GM12878 (cell line): ENCODE data around the gene FRK. TPM values are rescaled to one million over a fixed set of nuclear protein-coding genes. Genes with fewer than 3 reads are reported as not detected.
A peak's percentile ranks its signal among the peaks of the same experiment; 100 is the strongest.

Source experiments
- ATAC-seq: fragments of 200-7000 bp; cut with Tn5 transposase; 3 replicates; pipeline ENCODE4 v1.9.1; 2020; ENCODE audit warnings: mild to moderate bottlenecking, moderate library complexity
- BruUV-seq: library from RNA; stranded (reverse); fragments of 400-500 nt; replicated peaks from 2 replicates; lab custom pipeline; 2021; lab: Mats Ljungman, UMichigan
- CTCF ChIA-PET: fragments of 300-600 bp; sonication (Branson Sonifier 250); formaldehyde crosslinking; extraction: SDS; loops from one replicate; lab custom pipeline; 2021; ENCODE audit warnings: inconsistent platforms; lab: Yijun Ruan, JAX
- POLR2A ChIA-PET: fragments of 350-600 bp; formaldehyde crosslinking; extraction: SDS; loops from one replicate; lab custom pipeline; 2021; ENCODE audit warnings: inconsistent platforms; lab: Charles Lee
- RAD21 ChIA-PET: fragments of 300-600 bp; sonication (Branson Sonifier 250); formaldehyde crosslinking; loops from one replicate; lab custom pipeline; 2023; ENCODE audit warnings: antibody characterized with exemption; ENCODE audit not compliant: unreplicated experiment; lab: Charles Lee
- SMC1A ChIA-PET: fragments of 300-600 bp; sonication (Branson Sonifier 250); formaldehyde crosslinking; loops from one replicate; lab custom pipeline; 2023; ENCODE audit not compliant: unreplicated experiment, uncharacterized antibody; lab: Charles Lee
- DNase-seq: peaks from one replicate; pipeline ENCODE4 v3.0.0-alpha.2; 2011; ENCODE audit warnings: low read depth, low spot score
- FAIRE-seq: peaks from 3 replicates; lab custom pipeline; 2011; peaks lifted over from hg19 to GRCh38; lab: Jason Lieb, UNC
- H2AFZ ChIP-seq: 2 replicates; pipeline ENCODE4 v1.6.0; 2011; ENCODE audit warnings: low read depth, low read length, control low read depth; ENCODE audit not compliant: control insufficient read depth
- H3K27ac ChIP-seq: 2 replicates; pipeline ENCODE4 v1.5.1; 2011; ENCODE audit warnings: control low read depth; ENCODE audit not compliant: control insufficient read depth, insufficient read depth
- H3K27me3 ChIP-seq, 2 experiments: replicated peaks in 1 of 2; 2 replicates each; pipeline versions ENCODE4 v1.6.0 to v1.6.1; 2011; ENCODE audit warnings: low read length in 1 of 2; ENCODE audit not compliant: control insufficient read depth in 2 of 2, insufficient read depth in 2 of 2
- H3K36me3 ChIP-seq, 2 experiments: 2 replicates each; pipeline ENCODE4 v1.5.1; 2011; ENCODE audit warnings: low read length in 1 of 2; ENCODE audit not compliant: control insufficient read depth in 2 of 2, insufficient read depth in 2 of 2
- H3K4me1 ChIP-seq: 2 replicates; pipeline ENCODE4 v1.6.1; 2011; ENCODE audit warnings: mild to moderate bottlenecking, low read length, moderate library complexity, mixed read lengths; ENCODE audit not compliant: control insufficient read depth, insufficient read depth
- H3K4me2 ChIP-seq: 2 replicates; pipeline ENCODE4 v1.6.0; 2011; ENCODE audit warnings: control low read depth; ENCODE audit not compliant: control insufficient read depth, insufficient read depth
- H3K4me3 ChIP-seq: fragments of 200-600 bp; sonication (generic); 2 replicates; pipeline ENCODE4 v1.5.1; 2016
- H3K79me2 ChIP-seq: 2 replicates; pipeline ENCODE4 v1.6.0; 2011; ENCODE audit warnings: low read length; ENCODE audit not compliant: control insufficient read depth, insufficient read depth
- H3K9ac ChIP-seq: 2 replicates; pipeline ENCODE4 v1.8.0; 2011; ENCODE audit warnings: low read length, control low read depth, mixed read lengths; ENCODE audit not compliant: control insufficient read depth, insufficient read depth
- H3K9me3 ChIP-seq: replicated peaks from 3 replicates; pipeline ENCODE4 v1.5.1; 2011; ENCODE audit warnings: mild to moderate bottlenecking, low read length; ENCODE audit not compliant: control insufficient read depth, insufficient read depth
- H4K20me1 ChIP-seq: 2 replicates; pipeline ENCODE4 v1.6.0; 2011; ENCODE audit not compliant: control insufficient read depth, insufficient read depth
- CBFB ChIP-seq: IDR thresholded peaks from 2 replicates; pipeline ENCODE4 v1.6.1; 2016; ENCODE audit warnings: antibody characterized with exemption, low read depth
- CHD2 ChIP-seq: IDR thresholded peaks from 2 replicates; pipeline ENCODE4 v1.6.1; 2011; ENCODE audit warnings: low read depth, low read length, improper control_type of control experiment, borderline replicate concordance
- CHD4 ChIP-seq: fragments of 200-600 bp; sonication (generic); IDR thresholded peaks from 2 replicates; pipeline ENCODE4 v1.6.1; 2016; ENCODE audit warnings: mild to moderate bottlenecking
- GATAD2B ChIP-seq: fragments of 450-650 bp; conservative IDR thresholded peaks from 2 replicates; pipeline ENCODE4 v1.6.1; 2017; ENCODE audit warnings: low read depth, mild to moderate bottlenecking, moderate library complexity
- MTA2 ChIP-seq: fragments of 450-650 bp; IDR thresholded peaks from 2 replicates; pipeline ENCODE4 v1.6.1; 2016; ENCODE audit warnings: low read depth, mild to moderate bottlenecking, moderate library complexity
- MXI1 ChIP-seq: fragments of 150-350 bp; IDR thresholded peaks from 2 replicates; pipeline ENCODE4 v1.6.1; 2011; ENCODE audit warnings: low read depth, mild to moderate bottlenecking, inconsistent platforms, low read length, improper control_type of control experiment
- NR2C2 ChIP-seq: IDR thresholded peaks from 2 replicates; pipeline ENCODE4 v1.6.1; 2011; ENCODE audit warnings: borderline replicate concordance, low read depth; ENCODE audit not compliant: control insufficient read depth, insufficient read length
- PBX3 ChIP-seq: IDR thresholded peaks from 2 replicates; pipeline ENCODE4 v1.6.1; 2011; ENCODE audit warnings: mild to moderate bottlenecking, low read depth, low read length, moderate library complexity; ENCODE audit not compliant: insufficient replicate concordance
- PML ChIP-seq: IDR thresholded peaks from 2 replicates; pipeline ENCODE4 v1.6.1; 2012; ENCODE audit warnings: low read length, inconsistent platforms
- RCOR1 ChIP-seq: conservative IDR thresholded peaks from 2 replicates; pipeline ENCODE4 v1.6.1; 2012; ENCODE audit warnings: low read depth, low read length, improper control_type of control experiment
- REST ChIP-seq: IDR thresholded peaks from 2 replicates; pipeline ENCODE4 v1.6.1; 2012; ENCODE audit warnings: mild to moderate bottlenecking, low read depth, low read length
- TCF7 ChIP-seq: IDR thresholded peaks from 2 replicates; pipeline ENCODE4 v1.6.1; 2014; ENCODE audit warnings: antibody characterized with exemption, borderline replicate concordance
- USF1 ChIP-seq: IDR thresholded peaks from 2 replicates; pipeline ENCODE4 v1.6.1; 2011; ENCODE audit warnings: borderline replicate concordance, low read depth, mild to moderate bottlenecking, moderate library complexity, mixed read lengths, low read length; ENCODE audit not compliant: insufficient read depth; ENCODE audit errors: extremely low read length
- YY1 ChIP-seq: IDR thresholded peaks from 2 replicates; pipeline ENCODE4 v1.6.1; 2011; ENCODE audit warnings: low read depth, mild to moderate bottlenecking, low read length
- in situ Hi-C: fragments of 300-500 bp; cut with MboI; formaldehyde crosslinking; loops from 9 replicates; pipeline ENCODE4 v1.14.3; 2018; ENCODE audit warnings: mixed read lengths
- intact Hi-C: fragments of 100-400 bp; cut with micrococcal nuclease; formaldehyde crosslinking; loops from one replicate; pipeline ENCODE4 v1.14.2; 2022; ENCODE audit not compliant: unreplicated experiment
- polyA plus RNA-seq, 11 experiments: library from polyadenylated mRNA; depleted of rRNA in 4 of 11; unstranded in 6 of 11; stranded (reverse) in 5 of 11; fragments of >200 nt; fragmentation: Nextera tagmentation in 4 of 11; fragmentation: Illumina TruSeq in 1 of 11; extraction: Ambion mirVana in 4 of 11; extraction: Trizol in 1 of 11; gene quantifications; 1 replicate in 1 of 11; 2 replicates in 10 of 11; pipeline versions ENCODE4 v1.2.1 to v1.2.3, GENCODE V29; 2011 to 2016; ENCODE audit warnings: inconsistent platforms in 2 of 11, missing spikeins in 2 of 11, low read depth in 1 of 11
- total RNA-seq, 4 experiments: library from RNA; depleted of rRNA in 3 of 4; stranded (reverse); fragments of >200 nt in 3 of 4; fragmentation: Illumina TruSeq in 1 of 4; extraction: Trizol in 1 of 4; gene quantifications; 2 replicates each; pipeline versions ENCODE4 v1.2.1 to v1.2.3, GENCODE V29; 2013 to 2021

The FRK gene
- total and polyA plus RNA-seq, 10 of the 15 experiments (the other 5 are each of a cell fraction or from before 2014, with no cell fraction given) = 0.29 to 2.4 (median 1.2) TPM

GRCh38 chr6:116016846-116017545 is 43.7 kb downstream of the FRK start (continued):
- TF ChIP-seq CHD4 (no peak), PML (no peak)

- BruUV-seq = no TSS peak
- Histone ChIP-seq H3K27me3 (no peaks in the 10 kb centered on the region), H3K36me3 (no peaks in the 10 kb centered on the region), H3K9me3 (no peaks in the 10 kb centered on the region; the same call in 1 of the 3 replicates), H3K4me3 (no peak overlapping the region), H3K4me1 (peaks cover 79% of the 10 kb centered on the region), H2AFZ (no peak overlapping the region), H3K9ac (no peak overlapping the region), H3K79me2 (peaks cover 1% of the 10 kb centered on the region; the same call in 1 of the 2 replicates), H3K27ac (peak overlapping the region; percentile 50), H4K20me1 (no peaks in the 10 kb centered on the region), H3K4me2 (no peak overlapping the region)
- FAIRE-seq (no peak), ATAC-seq (no peak), DNase-seq (no peak)
- ChIA-PET SMC1A (interaction anchor here (1.2 to 6.8 kb wide), 5 partner anchors 15 to 96 kb away, joined by 3 to 101 read pairs (median 17); no protein-coding TSS in a partner anchor), RAD21 (interaction anchor here (1.0 to 5.3 kb wide), 4 partner anchors 47 to 86 kb away, joined by 4 to 47 read pairs (median 24); partner anchors contain the start of gene NT5DC1), CTCF (interaction anchor here (1.6 to 6.4 kb wide), 2 partner anchors 66 to 81 kb away, joined by 3 to 59 read pairs; no protein-coding TSS in a partner anchor), POLR2A (interaction anchor here (3.6 to 5.2 kb wide), 2 partner anchors 81 to 86 kb away, joined by 30 to 51 read pairs; partner anchors contain the start of gene NT5DC1)
- intact Hi-C loops = loop anchor here (10.0 kb wide), 2 partner anchors 239 to 649 kb away; partner anchors contain the start of genes TSPYL4 and ZUP1
- in situ Hi-C loops = no loop called here
- no peak for TF ChIP-seq MXI1
- no peak for TF ChIP-seq PBX3
- TF ChIP-seq YY1 = no peak
- no peak for TF ChIP-seq REST
- TF ChIP-seq CBFB = no peak
- no peak for TF ChIP-seq TCF7
- TF ChIP-seq RCOR1 = no peak
- no peak for TF ChIP-seq USF1
- no peak for TF ChIP-seq NR2C2
- TF ChIP-seq CHD2 = no peak
- no peak for TF ChIP-seq MTA2
- TF ChIP-seq GATAD2B = no peak
Measured at GRCh38 chr6:116015983-116016382, 44.7 kb downstream of the FRK start.
